Measurements from ENCODE around the gene BCAP29.

BCAP29 gene

DNA sequence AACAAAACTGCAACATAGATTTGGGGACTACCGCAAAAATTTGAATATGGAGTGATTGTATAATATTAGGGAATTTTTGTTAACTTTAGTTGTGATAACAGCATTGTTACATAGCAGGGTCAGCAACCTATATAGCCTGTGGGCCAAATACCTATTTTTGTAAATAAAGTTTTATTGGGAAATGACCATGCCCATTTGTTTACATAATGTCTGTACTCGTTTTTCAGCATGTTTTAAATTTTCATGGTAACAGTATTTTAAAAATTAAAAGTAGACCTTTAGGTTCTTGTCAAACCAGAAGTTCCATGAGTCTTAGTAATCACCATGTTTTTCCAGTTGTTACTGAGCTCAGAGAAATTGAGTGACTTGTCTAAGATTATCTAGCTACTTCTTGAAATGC lies 4.7 kb downstream of the BCAP29 start:
- no peak for FAIRE-seq

DNA sequence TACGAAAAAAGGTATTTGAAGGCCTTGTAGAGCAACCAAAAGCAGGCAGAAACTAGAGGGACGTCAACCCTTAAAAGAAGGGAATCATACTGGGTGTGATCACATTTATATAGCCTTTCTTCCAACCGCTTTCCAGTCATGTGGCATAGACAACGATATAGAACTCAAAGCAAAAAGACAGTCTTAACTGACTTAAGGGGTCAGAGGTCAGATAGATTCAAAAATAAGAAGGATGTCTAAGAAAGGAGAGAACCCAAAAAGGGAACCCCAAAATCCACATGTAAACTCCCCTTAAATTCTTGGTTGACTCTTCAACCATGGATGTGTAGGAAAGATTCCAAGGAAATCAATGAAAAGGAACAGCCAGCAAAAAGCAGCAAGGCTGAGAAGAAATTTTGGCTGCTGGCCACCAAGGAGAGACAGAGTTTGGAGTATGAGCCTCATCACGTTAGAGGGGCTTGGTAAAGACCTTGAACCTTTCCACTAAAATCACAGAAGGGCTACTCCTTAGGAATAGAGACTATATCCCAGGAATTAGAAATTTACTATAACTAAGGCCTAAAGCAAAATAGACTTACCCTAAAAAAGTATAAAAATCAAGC lies 8.6 kb downstream of the BCAP29 start:
- no peak for FAIRE-seq

DNA sequence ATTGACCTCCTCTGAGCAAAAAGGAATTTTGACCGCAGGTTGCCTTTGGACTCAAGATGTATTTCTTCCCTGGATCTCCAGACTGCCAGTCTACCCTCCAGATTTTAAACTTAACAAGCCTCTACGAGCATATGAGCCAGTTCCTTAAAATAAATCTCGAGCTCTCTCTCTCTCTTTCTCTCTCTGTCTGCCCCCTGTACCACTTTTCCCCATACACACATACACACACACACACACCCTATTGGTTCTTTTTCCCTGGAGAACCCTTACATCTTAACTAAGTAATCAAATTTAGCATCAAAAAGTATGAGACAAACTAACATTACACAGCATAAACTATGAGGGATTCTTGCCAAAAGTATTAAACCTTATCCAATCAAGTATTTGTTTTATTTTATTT lies 11.4 kb downstream of the BCAP29 start:
- no peak for FAIRE-seq

DNA sequence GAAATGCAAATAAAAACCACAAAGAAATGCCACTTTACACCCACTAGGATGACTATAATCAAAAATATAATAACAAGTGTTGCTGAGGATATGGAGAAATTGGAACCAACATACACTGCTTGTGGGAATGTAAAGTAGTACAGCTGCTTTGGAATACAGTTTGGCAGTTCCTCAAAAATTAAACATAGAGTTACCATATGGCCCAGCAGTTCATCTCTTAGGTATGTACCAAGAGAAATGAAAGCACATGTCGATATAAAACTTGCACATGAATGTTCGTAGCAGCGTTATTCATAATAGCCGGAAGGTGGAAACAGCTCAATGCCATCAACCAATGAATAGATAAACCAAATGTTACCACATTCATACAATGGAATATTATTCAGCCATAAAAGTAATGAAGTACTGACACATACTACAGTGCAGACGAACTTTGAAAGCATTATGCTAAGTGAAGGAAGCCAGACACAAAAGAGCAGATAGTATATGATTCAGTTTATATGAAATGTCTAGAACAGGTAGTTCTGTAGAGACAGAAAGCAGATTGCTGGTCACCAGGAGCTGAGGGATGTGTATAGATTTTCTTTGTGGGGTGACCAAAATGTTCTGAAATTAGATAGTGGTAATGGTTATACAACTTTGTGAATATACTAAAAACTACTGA lies 12.4 kb downstream of the BCAP29 start:
- FAIRE-seq = no peak

GRCh38 chr7:107593025-107593410 lies 13.0 kb downstream of the BCAP29 start:
- FAIRE-seq = no peak

DNA sequence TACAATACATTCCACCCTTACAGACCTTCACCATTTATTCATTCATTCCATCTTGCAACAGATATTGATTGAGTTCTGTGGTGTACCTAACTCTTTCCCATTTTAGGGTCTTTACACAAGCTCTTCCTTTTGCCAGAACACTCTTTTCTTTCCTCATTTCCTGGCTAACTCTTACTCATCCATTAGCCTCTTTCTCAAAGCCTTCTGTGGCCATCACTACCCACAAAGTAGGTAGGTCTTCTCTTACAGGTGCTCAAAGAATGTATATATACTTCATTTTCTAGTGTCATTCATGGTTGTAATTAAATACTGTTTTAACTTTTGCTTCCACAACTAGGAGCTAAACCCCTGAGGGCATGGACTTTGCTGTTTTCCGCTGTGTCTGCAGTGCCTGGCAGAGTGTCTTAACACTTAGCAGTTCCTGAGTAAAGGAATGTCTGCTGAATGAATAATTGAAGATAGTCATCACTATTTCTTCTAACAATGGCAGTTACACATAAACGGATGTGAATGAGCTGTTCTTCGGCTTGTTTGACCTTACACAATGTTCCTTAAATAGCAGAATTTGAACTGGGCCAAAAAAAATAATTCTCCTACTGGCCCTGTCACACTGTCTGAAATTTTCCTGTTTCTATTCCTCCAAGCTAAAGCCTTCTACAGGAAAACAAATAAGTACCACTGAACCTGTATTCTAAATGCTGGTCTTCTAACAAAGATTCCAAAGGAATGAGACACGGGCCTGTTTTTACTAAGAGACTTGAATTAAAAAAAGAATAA lies 15.1 kb downstream of the BCAP29 start:
- FAIRE-seq = no peak

- FAIRE-seq = no peak
Measured at GRCh38 chr7:107596881-107597581, 17.0 kb downstream of the BCAP29 start.

GRCh38 chr7:107597582-107597916 lies 17.5 kb downstream of the BCAP29 start:
- no peak for FAIRE-seq

GRCh38 chr7:107597953-107598352 lies 17.9 kb downstream of the BCAP29 start:
- no peak for FAIRE-seq

DNA sequence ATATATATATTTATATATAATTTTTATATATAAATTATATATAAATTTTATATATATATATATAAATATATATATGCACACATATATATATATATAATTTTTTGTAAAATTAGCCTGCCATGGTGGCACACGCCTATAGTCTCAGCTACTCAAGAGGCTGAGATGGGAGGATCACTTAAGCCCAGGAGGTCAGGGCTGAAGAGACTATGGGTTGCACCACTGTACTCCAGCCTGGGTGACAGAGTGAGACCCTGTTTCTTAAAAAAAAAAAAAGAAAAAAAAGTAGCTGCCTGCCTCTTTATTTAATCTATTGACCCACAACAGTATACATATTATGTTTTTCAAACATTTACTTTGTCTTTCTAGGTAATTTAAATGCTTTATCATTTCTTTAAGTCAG lies 19.2 kb downstream of the BCAP29 start:
- no peak for FAIRE-seq

DNA sequence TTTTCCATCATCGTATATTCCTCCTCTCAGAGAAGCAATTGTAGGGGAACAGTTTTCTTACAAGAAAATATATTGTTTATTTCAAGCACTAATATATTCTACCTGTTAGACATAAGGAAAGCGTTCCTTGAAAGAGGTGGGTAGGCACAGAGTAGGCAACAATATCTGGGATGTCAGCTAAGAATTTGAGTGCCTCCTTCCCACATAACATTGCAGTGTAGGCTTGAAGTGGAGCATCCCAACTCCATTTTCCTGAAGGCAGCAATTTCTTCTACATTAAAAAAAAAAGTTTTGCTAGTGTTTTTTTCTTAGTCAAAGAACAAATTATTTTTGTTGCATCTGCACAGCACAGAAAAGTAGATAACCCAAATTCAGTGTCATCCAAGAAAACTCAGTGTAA lies 20.8 kb downstream of the BCAP29 start:
- no peak for FAIRE-seq

DNA sequence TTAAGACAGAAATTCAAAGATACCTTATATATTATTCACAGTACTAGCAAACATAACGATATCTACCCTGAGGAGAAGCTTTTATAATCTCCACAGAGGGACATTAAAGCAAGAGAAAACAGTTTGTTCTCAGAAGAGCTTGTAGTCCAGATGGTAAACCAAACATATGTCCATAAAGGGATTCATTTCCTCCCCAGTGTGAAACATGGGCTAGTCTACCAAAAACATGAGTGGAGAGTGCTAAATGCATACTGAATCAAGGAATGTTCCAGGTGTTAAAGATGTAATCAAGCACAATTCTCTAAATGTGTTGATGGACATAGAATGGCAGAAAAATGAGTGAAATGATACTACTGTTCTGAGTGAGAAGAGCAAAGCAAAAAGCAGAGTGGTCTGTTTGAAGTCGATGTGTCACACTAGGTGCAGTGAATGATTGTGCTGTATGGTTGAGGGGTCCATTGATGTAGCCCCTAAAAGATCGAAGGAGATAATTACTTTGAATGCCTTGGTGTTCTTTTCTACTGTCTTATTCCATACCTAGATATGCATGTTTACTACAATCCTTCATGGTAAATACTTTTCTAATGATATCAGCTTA lies 25.3 kb downstream of the BCAP29 start:
- no peak for FAIRE-seq

- FAIRE-seq = no peak
Measured at GRCh38 chr7:107606303-107606702, 26.3 kb downstream of the BCAP29 start.

GRCh38 chr7:107609811-107610261 lies 29.8 kb downstream of the BCAP29 start:
- no peak for FAIRE-seq

DNA sequence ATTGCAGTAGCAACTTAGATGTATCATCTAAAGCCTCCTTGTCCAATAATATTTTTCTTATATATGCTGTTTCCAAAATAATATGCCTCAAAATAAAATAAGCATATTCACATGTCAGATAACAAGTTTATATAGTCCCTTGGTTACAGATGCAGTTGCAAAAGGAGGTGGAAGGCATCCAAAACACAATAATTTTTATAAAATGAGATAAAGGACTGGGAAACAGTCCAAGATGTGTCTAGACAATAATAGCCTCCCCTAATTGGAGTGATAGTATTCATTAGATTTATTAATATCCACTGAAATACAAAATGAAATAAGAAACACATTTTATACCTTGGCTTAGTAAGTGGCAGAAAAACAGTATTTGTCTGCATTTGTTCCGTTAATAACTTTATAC lies 30.3 kb downstream of the BCAP29 start:
- FAIRE-seq = no peak

DNA sequence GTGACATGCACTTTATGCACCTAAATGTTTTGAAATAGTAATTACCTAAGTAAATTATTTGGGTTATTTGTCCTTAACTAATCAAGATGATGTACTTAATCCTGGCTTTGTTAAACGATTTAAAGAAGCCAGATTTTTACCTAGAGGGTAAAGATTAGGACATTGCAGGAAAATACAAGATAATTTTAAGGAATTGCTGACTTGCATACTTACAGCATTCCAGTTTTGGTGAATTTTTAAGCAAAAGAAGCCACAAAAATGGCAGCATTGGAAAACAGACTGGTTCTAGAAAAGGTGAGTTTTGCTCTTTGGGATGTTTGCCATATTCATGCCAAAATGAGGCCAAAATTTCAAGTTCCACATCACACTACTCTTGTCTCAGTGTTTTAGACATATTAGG lies 33.4 kb downstream of the BCAP29 start:
- no peak for FAIRE-seq

DNA sequence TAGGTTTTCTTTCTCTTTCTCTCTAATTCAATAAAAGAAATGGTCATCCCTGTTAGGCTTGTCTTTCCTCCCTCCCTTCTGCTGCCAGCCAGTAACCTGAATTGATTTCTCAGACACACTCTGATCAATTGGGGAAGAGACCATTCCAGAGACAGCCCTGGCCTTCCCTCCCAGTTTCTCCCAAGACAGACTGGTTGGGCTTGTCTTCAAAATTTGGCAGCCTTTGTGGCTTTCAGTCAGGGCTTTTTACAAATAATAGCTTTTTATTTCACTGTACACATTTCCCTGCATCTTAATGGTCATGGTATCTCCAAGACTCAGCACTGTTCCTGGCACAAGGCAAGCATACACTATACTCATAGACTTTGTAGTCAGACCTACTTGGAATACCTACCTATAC lies 33.9 kb downstream of the BCAP29 start:
- no peak for FAIRE-seq

GRCh38 chr7:107614425-107614824 lies 34.4 kb downstream of the BCAP29 start:
- no peak for FAIRE-seq

DNA sequence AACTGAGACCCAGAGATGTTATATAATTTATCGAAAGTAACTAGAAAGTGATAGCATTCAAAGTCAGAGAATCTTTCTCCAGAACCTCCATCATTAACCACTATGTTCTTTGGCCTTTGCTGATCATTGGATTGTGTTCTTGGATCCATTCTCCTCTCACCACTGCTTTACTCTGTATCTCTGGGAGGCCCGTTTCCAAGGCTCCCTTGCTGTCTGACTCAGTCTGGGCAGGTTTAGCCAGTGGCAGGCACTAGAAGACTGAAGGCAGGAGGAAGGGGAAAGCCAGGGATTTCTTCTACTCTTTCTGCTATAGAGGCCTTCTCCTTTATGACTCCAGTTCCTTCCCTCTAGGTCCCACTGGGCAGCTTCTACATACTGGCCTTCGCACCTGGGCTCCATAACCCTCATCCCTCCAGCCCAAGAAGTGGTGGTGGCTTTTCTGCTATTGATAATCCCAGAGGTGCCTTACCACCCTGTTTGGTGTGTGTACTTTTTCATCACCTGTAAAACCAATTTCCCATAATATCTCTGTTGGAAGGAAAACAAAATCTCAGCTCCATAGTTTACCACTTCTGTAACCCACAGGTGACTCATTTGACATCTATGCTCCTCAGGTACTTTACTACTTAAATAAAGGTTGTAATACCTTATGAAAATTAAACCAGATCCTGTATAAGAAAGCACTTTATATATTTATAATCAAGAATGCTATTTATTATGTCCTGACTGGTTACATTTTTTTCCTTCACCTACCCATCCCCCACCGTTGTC lies 36.0 kb downstream of the BCAP29 start:
- no peak for FAIRE-seq

DNA sequence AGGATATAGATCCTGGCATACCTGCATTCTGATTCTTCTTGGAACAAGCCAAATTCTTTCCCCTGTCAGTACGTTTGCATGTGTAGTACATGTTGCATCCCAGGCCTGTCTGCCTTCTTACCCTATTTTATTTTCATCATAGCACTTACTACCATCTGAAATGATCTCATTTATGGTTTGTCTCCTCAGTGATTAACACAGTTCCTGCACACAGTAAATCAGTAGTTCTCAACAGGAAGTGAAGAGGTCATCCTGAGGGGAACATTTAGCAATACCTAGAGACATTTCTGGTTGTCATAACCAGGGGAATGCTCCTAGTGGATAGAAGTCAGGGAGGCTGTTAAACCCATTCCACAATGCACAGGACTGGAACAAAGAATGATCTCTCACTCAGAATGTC lies 42.4 kb downstream of the BCAP29 start:
- no peak for FAIRE-seq

- no peak for FAIRE-seq
Measured at GRCh38 chr7:107622894-107623293, 42.8 kb downstream of the BCAP29 start.

GRCh38 chr7:107627002-107627401 lies 47.0 kb downstream of the BCAP29 start:
- FAIRE-seq = no peak

Data from A204.1 (cell line).